Fibroblast of gingiva (primary cell): ENCODE measurements around the gene PRKACA.

Experiments
- DNase-seq: peaks from one replicate; pipeline ENCODE4 v3.0.0-alpha.2; 2011; ENCODE audit warnings: low read depth

Gene PRKACA

GRCh38 chr19:14093117-14093823 lies 24.3 kb downstream of the PRKACA start:
- no peak for DNase-seq

- no peak for DNase-seq
These were observed 25.6 kb downstream of the PRKACA start for GRCh38 chr19:14091813-14092462.

GRCh38 chr19:14091081-14091812 lies 26.3 kb downstream of the PRKACA start:
- peak; percentile 52 for DNase-seq

GRCh38 chr19:14090509-14091080 lies 27.0 kb downstream of the PRKACA start, which contains the start of gene SAMD1:
TSS of gene SAMD1 (minus strand) at chr19:14090751.
- DNase-seq = peak; percentile 95

GRCh38 chr19:14089662-14090508 lies 27.7 kb downstream of the PRKACA start:
- DNase-seq = peak; percentile 73

GRCh38 chr19:14089412-14089661 lies 28.2 kb downstream of the PRKACA start:
- no peak for DNase-seq

- no peak for DNase-seq
These were observed 28.7 kb downstream of the PRKACA start for GRCh38 chr19:14088634-14089411.

- DNase-seq = no peak
These were observed 31.5 kb downstream of the PRKACA start for GRCh38 chr19:14086098-14086497.

- DNase-seq = no peak
These were observed 32.1 kb downstream of the PRKACA start, which contains the start of gene C19orf67 for GRCh38 chr19:14085309-14085995. TSS of gene C19orf67 (minus strand) at chr19:14085783. CDS start at chr19:14085627, 156 bp downstream.

GRCh38 chr19:14082675-14082960 lies 34.9 kb downstream of the PRKACA start:
- no peak for DNase-seq

- no peak for DNase-seq
These were observed 35.5 kb downstream of the PRKACA start for GRCh38 chr19:14081797-14082674.

GRCh38 chr19:14080887-14081796 lies 36.4 kb downstream of the PRKACA start:
- DNase-seq = peak; percentile 99

GRCh38 chr19:14078411-14078810 lies 39.2 kb downstream of the PRKACA start:
- DNase-seq = peak; percentile 35

- no peak for DNase-seq
These were observed 43.4 kb downstream of the PRKACA start for GRCh38 chr19:14073925-14074838.

- DNase-seq = peak; percentile 79
These were observed 44.2 kb downstream of the PRKACA start for GRCh38 chr19:14073261-14073924.

GRCh38 chr19:14072535-14073260 lies 44.9 kb downstream of the PRKACA start, which contains the start of gene MISP3:
TSS of gene MISP3 (plus strand) at chr19:14072786. CDS start at chr19:14073310, 524 bp downstream.
- peak; percentile 20 for DNase-seq
